GM19467 (cell line): ENCODE data around the gene IPO11.
"Not testable (repeated sequence)": the region's sequence is repeated elsewhere in the genome, so short reads cannot be mapped to it uniquely, and the experiment has no call there.

Experiments
- ATAC-seq: cut with Tn5 transposase; IDR thresholded peaks from one replicate; pipeline ENCODE4 v1.9.1; 2021; ENCODE audit warnings: mild to moderate bottlenecking, moderate library complexity; ENCODE audit not compliant: unreplicated experiment

The IPO11 gene

DNA sequence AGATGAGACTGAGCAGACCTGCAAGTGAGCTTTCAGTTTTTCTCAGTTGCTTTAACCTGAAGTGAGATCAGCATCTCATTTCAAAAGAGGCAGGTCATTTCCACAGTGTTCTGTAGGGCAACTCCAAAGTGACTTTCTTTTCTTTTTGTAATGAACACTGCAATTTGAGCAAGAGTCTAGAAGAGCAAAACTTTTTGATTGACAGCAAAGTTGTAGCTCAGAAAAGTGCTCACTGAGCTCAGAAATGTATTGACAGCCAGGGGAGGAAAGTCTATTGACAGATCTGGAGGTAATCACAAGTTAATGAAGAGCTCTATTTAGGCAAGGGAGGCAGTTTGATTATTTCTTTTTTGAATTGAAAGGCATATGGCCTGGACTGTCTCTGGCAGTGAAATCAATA, 220.7 kb downstream of the IPO11 start:
- no peak for ATAC-seq

DNA sequence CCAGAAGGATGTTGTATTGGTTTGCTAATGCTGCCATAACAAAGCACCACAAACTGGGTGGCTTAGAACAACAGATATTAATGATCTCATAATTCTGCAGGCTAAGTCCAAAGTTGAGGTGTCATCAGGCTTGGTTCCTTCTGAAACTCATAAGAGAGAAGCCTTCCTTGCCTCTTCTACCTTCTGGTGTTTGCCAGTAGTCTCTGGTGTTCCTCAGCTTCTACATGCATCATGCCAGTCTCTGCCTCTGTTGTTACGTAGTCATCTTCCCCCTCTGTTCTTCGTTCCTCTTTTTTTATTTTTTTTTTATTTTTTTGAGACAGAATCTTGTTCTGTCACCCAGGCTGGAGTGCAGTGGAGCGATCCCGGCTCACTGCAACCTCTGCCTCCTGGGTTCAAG, 227.9 kb downstream of the IPO11 start:
- ATAC-seq = no peak

DNA sequence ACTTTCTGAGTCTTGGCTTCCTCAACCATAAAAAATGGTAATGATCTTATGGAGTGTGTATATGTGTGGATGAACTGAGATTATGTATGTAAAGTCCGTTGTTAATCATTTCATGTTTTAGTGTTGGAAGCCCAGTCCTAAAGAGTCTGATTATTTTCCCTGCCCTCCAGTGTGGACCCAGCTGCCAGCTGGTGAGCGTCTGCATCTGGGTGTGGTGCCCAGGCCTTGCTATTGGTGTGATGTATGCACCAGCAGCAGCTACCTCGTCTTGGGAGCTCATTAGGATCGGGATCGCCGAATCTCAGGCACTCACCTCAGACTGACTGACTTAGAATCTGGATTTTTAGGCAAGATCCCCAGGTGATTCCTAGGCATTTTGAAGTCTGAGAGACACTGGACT, 229.9 kb downstream of the IPO11 start:
- ATAC-seq = no peak

DNA sequence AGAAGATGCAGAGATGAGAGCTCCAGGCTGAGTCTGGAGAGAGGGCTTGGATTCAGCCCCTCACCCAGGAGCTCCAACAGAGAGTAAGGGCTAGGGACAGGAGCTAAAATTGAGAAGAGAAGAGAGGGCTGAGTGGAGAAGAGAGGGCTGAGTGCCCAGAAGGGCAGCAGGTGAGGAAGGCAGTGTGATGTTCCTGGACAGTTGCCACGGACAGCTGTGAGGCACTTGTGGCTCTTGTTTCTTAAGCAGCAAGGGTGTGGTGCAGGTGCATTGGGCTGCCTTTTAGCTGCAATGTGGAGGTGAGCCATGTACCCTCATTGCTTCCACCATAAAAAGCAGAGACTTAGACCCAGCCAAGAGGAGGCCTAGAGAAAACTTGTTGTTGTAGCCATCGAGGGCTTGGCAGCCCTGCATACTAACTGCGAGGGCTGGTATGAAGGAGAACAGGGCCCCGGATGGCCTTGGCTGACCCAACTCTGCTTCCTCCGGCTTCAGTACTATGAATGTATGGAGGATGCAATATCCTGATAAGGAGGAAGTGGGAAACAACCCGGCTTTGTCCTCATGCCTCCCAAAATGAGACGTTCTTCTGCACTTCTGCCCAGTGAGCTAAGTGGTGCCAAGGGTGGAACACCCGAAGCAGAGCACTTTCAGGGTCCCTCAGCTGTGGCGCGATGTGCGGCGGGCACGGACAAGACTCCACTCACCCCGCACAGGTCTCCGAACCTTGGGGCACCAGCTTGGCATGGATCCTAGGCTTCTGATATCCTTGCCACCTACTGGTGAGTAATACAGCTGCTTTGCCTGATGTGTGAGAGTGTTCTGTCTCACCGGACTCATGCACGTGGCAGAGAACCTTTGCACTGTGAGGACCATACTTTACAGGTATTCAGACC, 231.2 kb downstream of the IPO11 start:
- ATAC-seq = no peak

DNA sequence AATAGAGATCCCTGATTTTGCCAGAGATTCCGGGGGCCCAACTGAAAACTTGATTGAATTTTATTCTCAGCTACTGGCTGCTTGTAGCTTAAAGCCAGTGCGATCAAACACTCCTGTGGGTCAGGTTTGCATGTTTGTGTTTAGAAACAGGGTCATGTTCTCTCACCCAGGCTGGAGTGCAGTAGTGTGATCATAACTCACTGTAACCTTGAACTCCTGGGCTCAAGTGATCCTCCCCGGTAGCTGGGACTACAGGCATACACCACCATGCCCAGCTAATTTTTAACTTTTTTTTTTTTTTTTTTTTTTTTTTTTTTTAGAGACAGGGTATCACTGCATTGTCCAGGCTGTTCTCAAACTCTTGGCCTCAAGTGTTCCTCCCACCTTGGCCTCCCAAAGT, 232.7 kb downstream of the IPO11 start:
- no peak for ATAC-seq

DNA sequence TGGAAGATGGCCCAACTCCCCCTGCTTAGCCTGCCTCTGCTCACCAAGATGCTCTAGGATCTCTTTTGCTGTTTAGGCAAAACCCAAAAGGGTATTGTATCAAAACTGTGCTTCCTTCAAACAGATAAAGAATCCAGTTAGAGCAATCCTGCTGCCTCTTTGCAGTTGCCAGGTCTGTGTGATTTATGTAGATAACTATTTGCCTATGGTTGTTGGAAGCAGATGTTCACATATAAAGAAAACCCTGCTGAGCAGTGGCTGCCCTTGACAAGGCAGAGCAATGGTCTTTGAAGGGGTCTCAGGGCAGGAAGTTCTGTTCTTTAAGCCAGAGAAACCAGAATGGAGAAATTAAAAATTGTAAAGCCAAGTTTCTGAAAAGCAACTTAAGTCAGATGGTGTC, 234.7 kb downstream of the IPO11 start:
- no peak for ATAC-seq

DNA sequence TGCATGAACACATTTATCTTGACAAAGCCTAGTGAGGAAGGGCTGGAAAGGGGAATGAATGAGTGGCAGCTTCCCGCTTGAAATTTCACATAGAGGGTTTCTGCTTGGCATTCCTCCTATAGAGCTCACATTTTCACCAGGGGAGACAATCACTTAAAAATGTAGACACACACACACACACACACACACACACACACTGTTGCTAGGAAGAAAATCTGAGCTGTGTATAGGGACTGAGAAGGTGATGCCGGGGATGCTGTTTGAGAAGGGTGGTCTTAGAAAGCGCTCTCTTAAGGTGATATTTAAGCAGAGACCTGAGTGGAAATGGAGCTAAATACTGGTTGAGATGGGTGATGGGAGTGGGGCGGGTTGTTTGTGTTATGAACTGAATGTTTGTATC, 236.5 kb downstream of the IPO11 start:
- no peak for ATAC-seq

DNA sequence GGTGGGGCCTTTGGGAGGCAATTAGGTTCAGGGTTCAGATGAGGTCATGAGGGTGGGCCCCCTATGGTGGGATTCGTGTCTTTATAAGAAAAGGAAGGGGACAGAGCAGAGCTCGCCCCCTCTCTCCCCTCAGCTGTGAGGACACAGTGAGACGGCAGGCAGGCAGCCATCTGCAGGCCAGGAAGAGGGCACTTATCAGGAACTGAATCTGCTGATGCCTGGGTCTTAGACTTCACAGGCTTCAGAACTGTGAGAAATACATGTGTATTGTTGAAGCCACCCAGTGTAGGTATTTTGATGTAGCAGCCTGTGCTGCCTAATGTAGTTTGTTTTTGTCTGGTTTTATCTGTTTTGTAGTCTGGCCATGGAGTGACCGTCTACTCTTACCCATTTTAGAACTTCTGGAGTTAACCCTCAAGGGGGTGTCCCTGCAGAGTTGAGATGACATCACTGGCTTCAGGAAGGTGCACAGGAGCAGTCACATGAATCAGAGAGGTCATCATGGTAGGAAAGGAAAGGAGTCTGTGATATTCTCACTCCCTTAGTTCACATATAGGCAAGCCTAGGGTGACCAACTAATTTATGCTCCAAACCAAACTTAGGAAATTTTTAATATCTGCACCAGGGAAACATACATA, 237.0 kb downstream of the IPO11 start:
- no peak for ATAC-seq

DNA sequence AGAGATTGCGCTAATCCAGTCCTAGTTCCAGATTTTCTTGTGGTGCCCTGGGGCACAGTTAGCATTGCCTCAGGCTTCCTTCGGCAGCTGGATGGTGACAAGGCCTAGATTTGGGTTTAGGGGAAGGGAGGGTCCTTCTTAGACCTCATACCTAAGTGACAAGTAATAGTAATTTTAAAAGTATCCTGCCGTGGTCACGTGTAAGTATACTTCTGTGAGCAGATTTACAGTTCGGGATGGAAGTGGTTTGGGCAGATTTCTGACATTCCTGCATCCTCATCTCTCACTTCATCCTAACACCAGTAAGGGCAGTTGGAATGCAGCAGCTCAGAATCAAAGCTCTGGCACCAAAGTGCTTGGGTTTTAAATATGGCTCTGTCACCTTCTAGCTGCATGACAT, 237.6 kb downstream of the IPO11 start:
- ATAC-seq = no peak

DNA sequence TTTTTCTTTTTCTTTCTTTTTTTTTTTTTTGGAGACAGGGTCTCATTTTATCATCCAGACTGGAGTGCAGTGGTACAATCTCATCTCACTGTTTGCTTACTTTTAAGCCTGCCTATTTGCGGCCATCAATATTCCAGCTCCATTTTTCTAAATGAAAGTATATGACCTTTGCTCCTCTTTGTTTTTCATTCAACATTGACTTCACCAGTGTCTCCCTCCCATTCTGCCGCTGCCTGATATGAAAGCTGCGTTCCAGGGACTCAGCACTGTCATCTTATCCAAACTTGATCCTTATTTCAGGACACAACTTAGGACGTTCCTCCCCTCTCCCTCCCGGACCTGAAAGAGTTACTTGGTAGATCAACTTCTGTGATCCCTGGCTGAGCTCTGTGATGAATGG, 239.7 kb downstream of the IPO11 start:
- no peak for ATAC-seq

DNA sequence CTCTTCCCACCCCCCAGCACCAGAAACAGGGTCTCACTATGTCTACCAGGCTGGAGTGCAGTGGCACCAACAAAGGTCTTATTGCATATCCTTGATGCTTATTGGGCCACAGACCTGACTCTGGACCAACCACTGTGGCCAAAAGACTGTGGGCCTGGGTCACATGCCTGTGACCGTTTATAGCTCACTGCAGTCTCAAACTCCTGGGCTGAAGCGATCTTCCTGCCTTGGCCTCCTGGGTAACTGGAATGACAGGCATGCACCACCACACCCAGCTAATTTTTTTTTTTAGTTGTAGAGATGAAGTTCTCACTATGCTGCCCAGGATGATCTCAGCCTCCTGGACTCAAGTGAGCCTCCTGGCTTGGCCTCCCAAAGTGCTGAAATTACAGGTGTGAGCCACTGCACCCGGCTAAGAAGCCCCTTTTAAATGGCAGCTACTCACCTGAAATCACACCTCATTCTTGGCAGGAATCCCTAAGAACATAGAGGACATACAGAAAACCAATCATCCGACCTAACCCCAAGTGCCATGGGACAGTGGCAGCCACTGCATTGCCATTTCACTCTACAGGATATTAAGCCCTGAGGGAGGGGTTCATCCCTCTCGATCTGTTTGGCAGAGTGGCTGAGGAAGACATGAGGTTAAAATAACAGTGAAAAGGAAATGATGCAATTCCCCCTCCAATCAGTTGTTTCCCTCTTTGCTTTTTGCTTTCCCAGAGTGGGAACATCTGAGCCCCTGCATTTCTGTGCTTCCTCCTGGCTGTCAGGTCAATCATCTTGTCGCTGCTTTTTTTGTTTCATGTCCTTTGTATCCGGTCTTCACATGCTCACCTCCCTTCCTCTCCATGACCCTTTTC, 240.7 kb downstream of the IPO11 start:
- no peak for ATAC-seq

DNA sequence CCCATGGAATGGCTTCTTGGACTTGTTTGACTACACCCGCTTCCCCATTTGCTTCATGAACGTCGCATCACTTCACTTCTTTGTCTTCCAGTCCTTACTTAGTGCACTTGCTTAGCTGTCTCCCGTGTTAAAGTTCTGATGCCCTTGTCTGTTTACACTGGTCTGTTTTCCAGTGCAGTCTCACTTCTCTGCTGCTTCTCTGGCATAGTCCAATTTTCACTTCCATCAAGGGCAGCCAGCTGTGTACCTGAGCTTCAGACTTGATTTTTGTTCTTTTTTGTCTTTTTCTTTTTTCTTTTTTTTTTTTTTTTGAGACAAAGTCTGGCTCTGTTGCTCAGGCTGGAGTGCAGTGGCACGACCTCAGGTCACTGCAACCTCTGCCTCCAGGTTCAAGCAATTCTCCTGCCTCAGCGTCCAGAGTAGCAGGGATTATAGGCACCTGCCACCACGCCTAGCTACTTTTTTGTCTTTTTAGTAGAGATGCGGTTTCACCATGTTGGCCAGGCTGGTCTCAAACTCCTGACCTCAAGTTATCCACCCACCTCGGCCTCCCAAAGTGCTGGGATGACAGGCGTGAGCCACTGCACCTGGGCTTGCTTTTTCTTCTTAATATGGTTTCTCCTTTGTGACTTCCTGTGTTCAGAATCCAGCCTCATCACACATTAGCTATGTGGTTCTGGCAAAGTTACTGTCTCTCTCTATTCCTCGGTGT, 241.5 kb downstream of the IPO11 start:
- no peak for ATAC-seq

DNA sequence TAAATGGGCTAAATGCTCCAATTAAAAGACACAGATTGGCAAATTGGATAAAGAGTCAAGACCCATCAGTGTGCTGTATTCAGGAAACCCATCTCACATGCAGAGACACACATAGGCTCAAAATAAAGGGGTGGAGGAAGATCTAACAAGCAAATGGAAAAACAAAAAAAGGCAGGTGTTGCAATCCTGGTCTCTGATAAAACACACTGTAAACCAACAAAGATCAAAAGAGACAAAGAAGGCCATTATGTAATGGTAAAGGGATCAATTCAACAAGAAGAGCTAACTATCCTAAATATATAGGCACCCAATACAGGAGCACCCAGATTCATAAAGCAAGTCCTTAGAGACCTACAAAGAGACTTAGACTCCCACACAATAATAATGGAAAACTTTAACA, 245.2 kb downstream of the IPO11 start:
- not testable (repeated sequence) for ATAC-seq

DNA sequence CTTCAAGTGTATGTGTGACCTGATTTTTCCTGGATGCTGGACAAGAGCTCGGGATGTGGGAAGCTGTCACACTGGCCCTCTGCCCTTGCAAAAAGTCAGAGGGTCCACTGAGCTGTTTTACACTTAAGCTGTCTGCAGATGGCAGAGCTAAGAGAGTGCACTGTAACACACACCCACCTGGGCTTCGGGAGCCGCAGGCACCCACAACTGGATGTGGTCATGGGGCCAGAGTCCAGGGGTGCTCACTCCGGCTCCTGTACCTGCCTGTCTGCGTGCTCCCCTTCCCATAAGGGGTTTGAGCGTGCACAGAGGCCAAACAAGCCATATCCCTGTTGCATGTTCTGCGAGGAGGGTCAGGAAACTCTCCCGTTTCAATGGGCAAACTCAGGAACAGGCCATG, 248.6 kb downstream of the IPO11 start:
- no peak for ATAC-seq

DNA sequence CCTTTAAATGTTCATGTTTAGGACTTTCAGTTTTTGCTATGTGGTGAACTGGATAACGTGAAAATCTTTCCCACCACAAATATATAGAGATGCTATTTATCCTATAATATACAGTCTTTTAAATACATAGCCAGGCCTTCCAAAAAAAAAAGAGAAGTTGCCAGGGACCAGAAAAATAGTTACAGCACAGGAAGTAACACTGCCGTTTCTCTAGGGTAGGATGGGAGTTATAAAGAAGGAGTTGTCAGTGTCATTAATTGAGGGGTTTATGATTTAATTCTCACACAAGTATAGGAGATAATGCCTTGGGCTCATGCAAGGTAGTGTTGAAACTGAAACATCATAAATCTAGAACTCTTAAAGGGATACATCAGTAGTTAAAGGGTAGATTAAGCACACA, 250.0 kb downstream of the IPO11 start:
- no peak for ATAC-seq

DNA sequence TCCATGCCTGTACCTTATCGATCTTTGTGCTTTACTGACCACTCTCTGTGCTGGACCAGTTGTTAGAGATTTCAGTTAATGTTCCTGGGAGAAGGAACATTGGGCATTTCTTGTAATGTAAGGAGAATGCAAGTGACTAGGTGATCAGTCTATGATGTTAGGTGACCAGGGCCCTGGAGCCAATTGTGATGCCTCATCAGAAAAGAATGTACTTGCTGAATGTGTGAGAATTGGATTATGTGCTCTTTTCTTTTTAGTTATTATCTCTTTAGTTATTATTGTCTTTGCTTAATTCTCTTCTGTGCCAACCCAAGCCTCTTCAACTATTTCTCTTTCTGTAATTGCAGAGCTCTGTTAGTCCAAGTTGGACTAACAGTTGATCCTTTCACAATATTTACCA, 258.9 kb downstream of the IPO11 start:
- no peak for ATAC-seq

DNA sequence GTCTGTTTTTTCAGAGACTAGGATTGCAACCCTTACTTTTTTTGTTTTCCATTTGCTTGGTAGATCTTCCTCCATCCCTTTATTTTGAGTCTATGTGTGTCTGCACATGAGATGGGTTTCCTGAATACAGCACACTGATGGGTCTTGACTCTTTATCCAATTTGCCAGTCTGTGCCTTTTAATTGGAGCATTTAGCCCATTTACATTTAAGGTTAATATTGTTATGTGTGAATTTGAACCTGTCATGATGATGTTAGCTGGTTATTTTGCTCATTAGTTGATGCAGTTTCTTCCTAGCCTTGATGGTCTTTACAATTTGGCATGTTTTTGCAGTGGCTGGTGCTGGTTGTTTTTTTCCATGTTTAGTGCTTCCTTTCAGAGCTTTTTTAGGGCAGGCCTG, 264.0 kb downstream of the IPO11 start:
- not testable (repeated sequence) for ATAC-seq
